NCI-H748 (cell line): ENCODE results near the gene HDAC7.

Source experiments
- DNase-seq: peaks from one replicate; lab custom pipeline; 2025; ENCODE audit not compliant: unreplicated experiment; lab: John Stamatoyannopoulos, UW

The HDAC7 gene

DNA sequence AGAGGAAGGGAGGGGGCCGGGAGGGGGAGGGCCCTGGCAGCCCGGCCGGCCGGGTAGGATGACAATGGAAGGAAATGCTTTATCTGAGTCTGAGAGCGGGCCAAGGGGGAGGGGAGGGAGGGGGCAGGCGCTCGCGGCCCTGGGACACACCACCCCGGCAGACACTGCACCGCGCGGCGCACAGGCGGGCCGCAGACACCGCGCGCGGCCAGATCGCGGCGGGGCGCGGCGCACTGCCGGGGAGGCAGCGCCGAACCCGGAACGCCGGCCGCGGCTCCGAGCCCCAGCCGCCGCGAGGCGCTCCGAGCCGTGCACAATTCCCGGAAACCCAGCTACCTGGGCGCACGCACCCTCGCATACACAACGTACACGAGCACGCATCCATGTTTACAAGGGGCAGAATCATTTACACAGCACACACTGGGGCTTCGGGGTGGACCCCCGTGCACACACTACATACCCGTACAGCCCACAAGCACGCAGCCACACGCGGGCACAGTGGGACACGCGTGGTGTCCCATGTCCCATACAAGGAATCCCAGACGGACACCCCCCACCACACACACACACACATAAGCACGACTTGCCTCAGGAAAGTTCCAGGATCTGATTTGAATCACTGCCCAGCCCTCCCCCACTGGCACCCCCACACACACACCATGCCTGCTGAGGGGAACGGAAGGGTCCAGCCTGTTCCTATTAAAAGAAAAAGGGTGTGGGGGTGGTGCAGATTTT, at the start of gene HDAC7:
HDAC7 (minus strand) TSS at position 8 of the 735 bp plus-strand sequence. CDS start 118 bp downstream, outside the sequence.
- peak; percentile 61 for DNase-seq

DNA sequence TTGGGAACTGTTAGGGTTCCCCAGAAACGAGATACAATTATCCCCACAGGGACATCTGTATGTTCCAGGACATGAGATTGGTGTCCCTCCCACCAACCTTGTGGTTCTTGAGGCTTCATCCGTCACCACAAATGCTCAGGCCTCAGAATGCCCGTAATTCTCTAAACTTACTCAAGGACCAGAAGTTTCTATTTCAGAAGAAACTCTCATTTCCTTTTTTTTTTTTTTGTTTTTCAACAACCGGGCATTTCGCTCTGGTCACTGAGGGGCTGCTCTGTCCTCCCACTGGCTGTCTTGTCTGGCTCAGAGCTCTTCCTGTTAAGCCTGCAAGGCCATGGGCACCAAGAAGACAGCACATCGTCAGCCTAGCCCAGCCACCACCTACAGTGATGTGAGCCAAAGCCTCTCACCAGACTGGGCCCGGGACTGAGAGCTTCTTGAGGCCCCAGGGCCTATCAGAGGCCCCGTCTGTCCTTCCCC, 48.9 kb upstream of the HDAC7 start:
- no peak for DNase-seq

DNA sequence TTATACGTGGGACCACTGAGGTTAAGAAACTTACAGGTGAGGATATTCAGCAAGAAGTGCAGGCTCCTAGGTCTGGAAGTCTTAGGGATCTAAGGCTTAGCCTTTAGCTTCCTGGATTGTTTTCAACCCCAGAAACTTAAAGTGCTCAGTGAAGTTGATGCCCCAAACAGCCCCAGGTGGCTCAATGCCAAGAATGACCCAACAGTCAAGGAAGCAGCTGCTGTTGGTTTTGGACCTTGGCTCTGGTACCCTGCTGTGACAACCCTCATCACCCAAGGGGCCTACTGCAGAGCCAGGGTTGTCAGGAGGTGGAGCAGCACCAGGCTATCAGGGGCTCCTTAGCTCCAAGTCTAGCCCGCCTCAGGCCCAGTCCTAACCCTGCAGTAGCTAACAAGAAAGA, 48.3 kb upstream of the HDAC7 start:
- no peak for DNase-seq

DNA sequence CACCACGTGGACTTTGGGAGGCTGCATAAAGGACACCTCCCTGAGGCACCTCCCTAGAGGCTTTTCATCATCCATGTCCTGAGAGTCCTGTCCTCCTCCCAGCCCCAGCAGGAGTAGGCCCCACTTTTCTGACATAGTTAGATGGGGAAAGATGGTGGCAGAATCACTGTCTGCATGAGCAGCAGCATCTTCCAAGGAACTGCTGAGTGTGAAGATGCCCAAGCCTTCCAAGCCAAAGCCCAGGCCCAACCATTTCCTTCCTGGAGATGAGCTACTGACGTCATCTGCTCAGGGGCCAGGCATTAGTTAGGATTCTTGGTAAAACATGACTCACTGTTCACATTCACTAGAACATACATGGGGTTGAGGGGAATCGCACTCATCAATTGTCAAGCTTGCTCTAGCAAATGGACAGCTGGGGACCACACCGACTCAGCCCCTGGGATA, 47.8 kb upstream of the HDAC7 start:
- no peak for DNase-seq

DNA sequence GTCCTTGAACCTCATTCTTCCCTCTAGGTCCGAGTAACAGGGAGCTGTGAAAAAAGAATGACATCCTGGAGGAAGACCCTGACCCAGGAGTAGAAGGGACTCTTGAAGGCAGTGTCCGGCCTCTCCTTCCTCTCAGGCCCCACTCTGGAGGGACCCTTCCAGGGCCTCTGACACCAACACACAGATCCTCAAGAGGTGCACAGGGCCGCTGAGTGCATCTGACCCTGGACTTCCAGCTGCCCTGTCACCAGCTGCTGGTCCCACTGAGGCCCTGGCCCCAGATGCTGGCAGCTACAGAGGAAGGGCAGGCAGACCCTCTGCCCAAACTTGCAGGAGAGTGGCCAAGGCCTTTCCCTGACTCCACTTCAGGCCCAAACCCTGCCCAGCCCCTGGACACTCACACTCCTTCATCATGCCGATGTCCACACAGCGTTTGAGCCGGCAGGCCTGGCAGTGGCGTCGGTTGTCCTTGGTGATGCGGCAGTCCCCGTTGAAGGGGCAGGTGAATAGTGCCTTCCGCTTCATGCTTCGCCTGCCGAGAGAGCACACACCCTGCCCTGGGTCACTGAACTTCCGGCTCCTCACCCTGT, 45.0 kb upstream of the HDAC7 start:
- no peak for DNase-seq

DNA sequence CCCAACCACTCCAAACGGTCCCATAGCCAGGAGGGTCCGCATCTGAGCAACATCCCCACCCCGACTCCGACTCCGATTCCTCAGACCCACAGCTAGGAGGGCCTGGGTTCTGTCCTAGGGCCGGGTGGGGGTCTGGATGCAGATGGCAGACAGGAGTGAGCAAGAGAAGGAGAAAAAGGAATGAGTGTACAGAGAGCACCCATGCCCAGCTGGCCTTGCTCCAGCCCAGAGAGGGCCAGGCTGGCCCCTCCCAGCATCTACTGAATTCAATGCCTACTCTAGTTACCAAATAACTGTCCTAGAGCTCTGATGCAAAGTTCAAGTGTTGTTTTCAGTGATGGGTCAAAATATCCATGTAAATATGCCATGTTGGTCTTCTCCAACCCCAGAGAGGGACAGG, 44.3 kb upstream of the HDAC7 start:
- DNase-seq, result no peak

DNA sequence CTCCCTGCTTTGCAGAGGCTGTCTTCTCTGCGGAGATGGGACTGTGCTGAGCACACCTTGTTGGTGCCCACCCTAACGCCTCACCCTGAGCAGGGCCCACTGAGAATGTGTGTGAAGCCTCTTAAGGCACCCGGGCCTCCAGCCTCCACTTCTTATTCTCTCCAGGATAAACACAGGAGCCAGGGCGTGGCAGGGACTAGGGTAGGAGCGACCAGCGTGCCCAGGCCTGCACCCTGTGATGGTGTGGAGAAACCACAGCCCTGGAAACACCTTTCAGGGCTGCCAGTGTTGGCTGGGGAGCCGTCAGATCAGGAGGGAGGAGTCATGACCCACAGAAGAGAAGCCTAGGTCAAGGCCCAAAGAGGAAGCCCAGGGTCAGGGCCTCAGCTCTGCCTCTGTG, 43.8 kb upstream of the HDAC7 start:
- no peak for DNase-seq

DNA sequence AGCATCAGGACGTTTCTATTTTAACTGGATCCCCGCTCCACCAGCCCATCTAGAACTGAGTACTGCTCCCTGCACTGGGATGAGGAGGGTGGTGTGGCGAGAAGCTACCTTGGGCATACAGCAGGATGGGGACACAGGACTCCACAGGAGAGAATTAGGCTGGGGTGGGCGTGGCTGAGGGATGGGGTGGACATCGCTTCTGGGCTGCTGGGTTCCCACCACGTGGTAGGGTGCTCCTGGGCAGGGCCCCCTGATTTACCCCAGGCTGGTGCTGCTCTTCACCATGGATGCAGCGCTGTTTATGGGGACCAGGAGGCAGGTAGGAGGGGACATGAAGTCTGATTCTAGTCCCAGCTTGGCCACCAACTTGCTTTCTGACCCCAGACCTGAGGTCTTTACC, 43.2 kb upstream of the HDAC7 start:
- no peak for DNase-seq

DNA sequence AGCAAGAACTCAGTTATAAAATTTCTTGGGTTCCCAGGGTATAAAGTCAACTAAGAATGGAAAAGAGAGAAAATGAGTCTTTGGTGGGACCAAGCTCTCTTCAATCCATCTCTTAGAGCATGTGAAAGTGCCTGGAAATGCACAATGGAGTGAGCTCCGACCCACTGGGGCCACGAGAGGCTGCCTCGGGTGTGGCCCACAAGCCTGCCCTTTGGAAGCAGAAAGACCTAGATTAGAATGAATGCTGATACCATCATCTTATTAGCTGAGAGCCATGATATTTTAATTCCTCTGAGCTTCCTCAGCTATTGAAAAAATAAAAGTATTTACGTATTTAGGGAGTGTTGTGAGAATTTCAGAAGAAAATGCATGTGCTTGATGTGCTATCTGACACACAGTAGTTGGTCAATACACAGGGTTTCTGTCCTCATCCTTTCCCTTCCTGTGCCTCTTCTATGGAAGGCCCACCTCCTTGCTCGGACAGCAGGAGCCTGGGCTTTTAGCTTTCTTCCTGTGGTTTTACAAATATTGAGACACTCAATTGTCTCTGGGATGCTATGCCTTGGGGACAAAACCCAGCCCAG, 42.6 kb upstream of the HDAC7 start:
- DNase-seq, result no peak

DNA sequence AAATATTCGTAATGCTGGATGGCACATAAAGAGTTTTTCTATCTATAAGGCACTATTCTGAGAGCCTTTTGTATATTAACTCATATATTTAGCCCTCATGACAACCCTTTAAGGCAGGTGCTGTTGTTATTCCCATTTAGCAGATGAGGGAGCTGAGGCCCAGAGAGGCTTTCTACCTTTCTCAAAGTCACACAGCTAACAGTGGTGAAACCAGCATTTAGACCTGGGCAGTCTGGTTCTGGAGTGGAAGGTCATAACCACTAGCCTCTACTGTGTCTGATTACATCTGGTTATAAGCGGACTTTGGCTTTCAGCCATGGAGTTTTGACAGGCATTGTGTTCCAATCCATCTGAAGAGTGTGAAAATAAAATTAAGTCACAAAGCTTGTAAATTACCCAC, 41.2 kb upstream of the HDAC7 start:
- no peak for DNase-seq

DNA sequence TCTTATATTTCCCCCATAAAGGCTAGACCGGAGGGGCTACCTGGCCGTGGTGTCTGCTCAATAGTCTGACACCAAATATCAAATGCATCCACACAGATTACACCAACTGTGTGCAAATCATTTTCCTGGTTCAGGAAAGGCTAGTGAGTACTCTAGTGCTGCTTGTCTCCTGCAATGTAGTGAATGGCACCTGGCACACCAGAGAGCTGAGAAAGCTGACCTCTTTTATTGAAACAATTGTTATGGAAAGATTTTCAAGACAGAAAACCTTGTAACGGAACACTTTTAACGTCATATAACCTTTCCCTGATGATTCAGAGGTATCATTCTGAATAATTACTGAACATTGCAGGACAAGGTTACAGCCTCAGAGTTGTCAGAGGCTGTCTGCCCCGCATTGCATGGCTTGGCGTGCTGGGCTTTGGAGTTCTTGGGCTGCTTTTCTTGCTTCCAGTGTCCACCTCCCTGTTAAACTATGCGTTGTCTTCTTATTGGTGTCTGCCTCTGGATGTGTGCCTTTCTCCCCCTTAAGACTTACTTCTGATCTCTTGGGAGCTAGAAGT, 40.7 kb upstream of the HDAC7 start:
- no peak for DNase-seq

DNA sequence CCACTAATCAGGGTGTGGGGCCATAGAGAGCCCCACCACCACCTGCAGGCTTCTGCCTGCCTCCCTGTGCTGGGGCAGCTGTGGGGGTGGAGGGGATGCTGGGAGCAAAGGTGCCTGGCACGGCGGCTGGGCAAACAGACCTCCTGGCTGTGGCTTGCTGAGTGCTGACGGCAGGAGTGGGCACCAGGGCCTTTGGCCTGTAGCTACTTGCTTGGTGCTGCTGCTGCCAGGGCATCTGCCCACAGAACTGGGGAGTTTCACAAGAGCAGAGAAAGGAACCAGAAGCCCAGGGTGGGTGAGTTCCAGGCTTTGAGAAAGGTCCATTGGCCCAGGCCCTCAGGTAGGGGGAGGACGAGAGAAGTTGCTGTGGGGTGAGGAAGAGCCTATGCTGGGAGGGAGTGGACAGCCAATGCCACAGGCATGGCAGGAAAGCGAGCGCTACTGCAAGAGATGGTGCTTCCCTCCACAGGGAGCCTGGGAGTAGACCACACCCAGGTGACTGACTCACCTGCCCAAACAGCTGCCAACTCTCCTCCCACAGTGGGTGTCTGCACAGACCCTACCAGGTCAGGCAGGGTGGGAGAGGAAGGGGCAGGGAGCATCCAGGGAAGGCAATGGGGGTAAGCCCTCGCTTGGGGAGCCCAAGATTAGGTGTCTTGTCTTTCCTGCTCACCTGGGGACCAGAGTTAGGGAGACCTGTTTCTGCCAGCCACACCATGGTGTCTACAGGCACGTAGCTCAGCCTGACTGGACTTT, 39.0 kb upstream of the HDAC7 start:
- peak; percentile 43 for DNase-seq

DNA sequence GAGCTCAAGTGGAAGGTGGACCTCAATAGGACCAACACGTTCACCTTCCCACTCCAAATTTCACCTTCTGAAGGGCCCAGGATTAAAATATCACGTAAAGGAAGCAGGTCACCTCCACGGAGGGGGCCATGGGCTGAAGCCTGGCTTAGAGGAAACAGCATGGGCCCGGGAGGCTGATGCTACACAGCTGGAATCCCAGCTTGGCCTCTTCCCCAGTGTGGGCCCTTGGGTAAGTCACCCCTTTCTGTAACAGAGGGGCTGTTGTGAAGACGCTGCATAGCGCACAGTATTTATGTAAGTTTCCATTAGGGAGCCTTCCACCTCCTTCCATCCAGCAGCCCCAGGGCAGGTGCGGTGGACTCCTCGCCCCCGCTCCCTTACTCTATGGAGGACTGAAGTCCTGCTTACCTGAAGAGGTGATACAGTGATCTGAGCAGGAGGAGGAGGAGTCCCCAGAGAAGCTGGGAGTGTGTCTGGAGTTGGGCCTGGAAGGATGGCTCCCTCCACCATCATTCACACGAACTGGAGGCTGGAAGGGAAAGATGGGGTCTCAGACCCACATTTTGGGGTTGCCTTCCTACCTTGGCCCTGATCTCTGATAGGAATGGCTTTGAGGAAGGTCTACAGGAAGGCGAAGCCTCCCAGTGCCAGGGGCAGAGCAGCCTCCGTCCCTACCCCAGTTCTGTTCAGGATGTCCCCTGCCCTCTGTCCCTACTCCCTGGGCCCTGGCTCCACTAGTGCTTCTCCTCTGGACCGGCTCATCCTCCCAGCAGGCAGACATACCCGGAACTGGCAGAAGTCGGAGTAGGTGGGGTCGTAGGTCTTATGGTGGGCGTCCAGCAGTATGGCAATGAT, 37.2 kb upstream of the HDAC7 start:
- DNase-seq, result no peak

DNA sequence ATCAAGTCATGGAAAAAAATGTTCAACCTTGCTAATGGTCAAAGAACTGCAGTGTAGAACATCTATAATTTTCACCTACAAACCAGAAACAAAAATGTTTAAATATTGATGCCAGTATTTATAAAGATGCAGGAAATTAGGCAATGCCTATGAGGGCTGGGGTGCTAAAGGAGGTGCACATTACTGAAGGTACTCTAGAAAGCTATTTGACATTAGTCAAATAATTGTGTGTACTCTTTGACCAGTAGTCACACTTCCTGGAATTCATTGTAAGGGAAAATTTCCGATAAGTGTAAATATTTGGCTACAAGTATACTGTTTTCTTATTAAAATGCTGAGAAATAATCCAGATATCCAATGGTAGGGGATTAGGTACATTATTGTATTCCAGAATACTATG, 36.4 kb upstream of the HDAC7 start:
- DNase-seq, result no peak

DNA sequence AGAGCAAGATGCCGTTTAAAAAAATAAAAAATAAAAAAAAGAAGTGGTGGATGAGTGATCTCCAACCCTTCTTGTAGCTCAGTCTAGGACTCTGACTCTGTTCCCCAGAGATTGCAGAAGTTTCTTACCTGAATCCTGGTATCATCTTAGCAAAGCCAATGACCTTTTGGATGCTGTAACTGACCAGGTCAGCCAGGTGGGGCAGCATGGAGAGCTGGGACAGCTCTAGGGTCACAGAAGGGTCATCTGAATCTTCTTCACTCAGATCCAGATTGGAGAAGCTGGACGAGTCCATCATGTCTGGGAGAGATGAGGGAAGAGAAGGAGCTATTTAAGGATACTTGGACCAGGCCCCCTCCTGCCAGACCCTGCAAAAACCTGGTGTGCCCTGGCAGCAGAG, 35.8 kb upstream of the HDAC7 start:
- no peak for DNase-seq

DNA sequence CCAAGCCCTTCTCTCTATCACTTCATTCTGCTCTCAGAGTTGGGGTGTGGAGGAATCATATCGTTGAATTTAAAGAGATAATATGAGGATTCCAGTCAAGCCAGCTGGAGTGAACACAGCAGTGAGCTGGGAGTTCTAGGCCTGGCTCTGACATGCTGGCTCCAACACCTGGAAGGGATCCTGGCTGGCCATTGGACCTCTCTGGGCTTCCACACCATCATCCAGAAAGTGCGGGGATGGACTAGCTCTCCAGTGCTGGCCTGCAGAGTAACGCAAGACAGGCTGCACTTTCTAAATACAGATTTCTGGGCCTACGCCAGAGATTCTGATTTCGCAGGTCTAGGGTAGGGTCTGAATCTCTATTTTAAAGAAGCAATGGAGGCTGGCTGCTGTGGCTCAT, 34.8 kb upstream of the HDAC7 start:
- DNase-seq, result no peak

DNA sequence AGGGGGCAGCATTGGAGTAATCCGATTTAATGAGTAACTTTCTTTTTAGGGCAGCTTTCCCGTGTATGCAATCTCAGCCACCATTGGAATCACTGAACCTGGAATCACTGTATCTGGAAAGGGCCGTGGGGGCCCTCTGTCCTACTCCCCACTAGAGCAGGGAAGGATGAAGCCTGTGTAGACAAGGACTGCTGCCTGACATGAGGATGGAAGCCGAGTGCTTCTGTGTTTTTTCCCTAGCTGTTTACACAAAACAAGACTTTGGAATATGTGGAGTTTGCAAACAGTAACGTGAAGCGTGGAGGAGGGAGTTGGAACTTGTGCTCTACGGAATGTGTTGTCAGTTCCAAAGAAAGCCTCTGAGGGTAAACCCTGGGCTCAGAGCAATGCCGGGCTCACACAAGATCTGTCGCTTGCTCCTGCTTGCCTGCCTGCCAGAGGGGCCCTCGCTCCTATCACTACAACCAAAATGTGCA, 32.4 kb upstream of the HDAC7 start:
- no peak for DNase-seq

DNA sequence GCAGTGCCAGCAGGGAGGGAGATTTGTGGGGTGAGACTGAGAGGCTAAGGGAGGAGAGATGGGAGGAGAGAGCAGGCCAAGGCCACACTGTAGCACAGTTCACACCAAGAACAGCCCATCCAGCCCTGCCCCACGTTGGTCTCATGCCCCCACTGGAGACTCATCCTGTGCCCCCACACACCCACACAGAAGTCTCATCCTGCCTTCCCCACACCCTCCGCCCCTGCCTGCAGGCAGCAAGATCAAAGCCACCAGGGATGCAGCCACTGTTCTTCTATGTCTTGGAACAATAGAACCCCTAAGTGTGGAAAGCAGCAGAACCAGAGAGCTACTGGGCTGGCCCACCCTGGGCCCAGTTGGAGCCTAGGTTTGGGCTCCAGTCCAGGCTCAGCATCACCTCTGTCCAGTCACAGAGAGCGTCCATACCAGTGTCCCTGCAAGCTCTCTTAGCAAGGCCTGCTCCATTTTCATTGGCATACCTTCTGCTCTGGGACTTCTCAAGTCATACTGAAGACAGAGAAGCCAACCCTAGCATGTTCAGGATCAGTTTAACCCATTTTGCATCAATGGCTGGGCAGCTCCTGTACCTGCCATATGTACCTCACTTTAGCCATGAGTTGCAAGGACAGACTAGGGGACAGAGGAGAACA, 31.7 kb upstream of the HDAC7 start:
- no peak for DNase-seq

DNA sequence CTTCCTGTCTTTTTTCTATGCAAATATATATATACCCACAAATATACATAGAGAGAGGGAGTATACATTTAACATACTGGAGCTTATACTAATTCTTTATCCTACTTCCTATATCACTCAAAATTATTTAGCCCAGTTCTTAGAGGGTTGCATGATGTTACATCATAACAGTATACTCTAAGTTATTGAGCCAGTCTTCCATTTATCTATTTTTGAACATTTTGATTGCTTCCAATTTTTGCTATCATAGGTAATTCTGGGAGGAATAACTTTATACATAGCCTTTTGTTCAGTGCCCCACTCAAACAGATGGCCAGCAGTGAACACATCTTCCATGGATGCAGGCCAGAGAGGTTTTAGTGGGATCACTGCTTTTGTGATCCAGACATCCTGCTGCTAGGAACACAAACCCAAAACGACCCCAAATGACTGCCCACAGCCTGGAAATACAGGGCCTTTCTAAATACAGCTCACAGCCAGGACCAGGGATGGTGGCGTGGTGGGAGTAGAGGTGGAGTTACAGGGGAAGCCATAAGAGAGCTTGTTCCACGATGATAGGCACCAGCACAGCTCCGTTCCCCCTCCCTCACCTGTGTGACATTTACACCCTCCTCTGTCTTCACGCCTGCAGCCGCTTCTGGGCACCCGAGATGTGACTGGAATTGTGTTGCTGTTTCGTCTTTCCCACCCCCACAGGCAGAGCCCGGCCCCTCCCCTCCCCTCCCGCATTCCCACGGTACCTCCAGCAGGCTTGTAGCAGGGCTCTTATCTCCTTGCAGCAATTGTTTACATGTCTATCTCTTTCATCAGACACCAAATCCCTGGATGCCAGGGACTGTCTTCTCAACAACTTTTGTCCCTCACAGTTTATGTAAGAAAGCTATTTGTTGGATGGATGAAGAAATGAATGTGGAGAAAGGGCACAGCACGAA, 30.7 kb upstream of the HDAC7 start:
- DNase-seq, result no peak
